ENCODE measurements around the gene IL1RAPL2.

Gene IL1RAPL2

GRCh38 chrX:105715746-105716145, 1149.7 kb downstream of the IL1RAPL2 start:
- TF ChIP-seq, protein P1, sequence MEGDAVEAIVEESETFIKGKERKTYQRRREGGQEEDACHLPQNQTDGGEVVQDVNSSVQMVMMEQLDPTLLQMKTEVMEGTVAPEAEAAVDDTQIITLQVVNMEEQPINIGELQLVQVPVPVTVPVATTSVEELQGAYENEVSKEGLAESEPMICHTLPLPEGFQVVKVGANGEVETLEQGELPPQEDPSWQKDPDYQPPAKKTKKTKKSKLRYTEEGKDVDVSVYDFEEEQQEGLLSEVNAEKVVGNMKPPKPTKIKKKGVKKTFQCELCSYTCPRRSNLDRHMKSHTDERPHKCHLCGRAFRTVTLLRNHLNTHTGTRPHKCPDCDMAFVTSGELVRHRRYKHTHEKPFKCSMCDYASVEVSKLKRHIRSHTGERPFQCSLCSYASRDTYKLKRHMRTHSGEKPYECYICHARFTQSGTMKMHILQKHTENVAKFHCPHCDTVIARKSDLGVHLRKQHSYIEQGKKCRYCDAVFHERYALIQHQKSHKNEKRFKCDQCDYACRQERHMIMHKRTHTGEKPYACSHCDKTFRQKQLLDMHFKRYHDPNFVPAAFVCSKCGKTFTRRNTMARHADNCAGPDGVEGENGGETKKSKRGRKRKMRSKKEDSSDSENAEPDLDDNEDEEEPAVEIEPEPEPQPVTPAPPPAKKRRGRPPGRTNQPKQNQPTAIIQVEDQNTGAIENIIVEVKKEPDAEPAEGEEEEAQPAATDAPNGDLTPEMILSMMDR (IDR thresholded peaks at IDR 0.05): no peak
- DNase-seq (ENCODE audit: low spot score): no peak
- H3K27ac ChIP-seq: no peak overlapping the region

DNA sequence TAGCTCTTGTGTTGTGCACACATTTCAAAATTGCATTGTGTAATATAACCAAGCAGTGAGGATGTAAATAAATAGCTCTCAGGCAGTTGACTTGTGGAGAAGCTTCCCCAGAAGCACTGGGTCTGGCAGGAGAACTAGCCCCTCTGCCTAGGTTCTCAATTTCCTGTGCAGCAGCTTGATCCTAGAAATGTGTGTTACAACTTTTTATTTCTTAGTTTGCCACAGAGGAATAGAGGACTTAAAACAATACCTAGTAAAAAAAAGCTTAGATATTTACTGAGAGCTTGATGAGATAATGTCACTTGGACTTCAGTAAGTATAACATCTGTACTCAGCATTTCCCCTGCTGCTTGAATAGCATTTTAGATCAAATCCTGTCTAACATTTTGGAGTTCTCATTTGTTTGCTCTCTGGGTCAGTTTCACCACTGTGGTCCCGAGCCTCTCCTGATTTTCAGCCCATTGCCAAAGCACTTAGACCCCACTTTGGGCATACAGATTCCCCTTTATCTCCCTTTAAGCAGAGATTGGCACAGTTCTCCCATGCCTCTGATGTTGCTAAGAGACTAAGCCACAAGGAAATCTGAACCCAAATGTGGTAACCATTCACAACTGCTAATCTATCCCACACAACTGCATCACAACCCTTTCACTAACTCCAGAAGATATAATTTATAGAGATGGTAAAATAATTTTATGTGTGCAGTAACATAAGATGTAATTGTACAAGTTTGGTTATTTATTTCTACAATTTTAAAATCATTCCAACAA, 1158.2 kb downstream of the IL1RAPL2 start:
- TF ChIP-seq, protein P1 (IDR thresholded peaks at IDR 0.05): no peak
- no peak overlapping the region for H3K4me3 ChIP-seq
- H3K27ac ChIP-seq: no peak overlapping the region
- no peak for DNase-seq (ENCODE audit: low spot score)

More at GRCh38 chrX:105715746-105716145, 1149.7 kb downstream of the IL1RAPL2 start:
- no peak overlapping the region for H3K4me3 ChIP-seq

DNA sequence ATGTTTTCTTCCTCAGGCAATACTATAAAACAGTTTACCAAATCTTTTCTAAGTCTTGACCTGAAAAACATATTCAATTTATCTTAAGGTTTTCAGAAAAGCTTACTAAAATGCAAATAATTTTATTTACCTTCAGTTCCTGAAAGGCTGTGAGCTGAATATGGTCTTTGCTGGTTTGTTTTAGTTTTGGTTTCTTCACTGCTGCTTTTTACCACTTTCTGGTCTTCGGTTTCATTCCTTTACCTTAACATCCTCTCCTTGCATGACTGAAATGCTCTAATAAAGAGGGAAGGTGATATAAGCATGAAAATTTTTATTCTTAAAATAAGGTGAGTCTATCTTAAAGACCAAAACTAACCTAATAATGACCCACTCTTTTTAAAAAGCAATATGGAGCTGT, 1159.2 kb downstream of the IL1RAPL2 start:
- Histone ChIP-seq H3K27ac (no peak overlapping the region), H3K4me3 (no peak overlapping the region)
- no peak for DNase-seq (ENCODE audit: low spot score)
- TF ChIP-seq, protein P1 (IDR thresholded peaks at IDR 0.05): no peak

DNA sequence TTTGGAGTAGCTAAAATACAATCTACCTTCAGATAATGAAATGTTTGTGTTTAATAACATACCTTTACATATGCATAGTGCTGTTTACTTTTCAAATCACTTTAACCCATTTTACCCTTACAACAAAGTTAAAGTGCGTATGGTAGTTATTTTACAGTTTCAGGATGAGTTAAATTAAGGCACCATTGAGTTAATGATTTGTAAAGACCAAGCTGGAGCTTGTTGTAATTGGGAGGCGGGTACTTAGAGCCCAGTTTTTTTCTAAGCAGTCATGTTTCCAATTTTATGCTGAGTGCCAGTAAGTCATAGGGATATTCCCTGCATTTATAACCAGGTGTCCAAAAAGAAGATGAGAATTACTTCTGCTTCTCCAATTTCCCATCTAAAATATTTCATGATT, 1172.2 kb downstream of the IL1RAPL2 start:
- TF ChIP-seq, protein P1 (IDR thresholded peaks at IDR 0.05): no peak
- no peak overlapping the region for H3K4me3 ChIP-seq
- H3K27ac ChIP-seq: no peak overlapping the region
- DNase-seq (ENCODE audit: low spot score): no peak

DNA sequence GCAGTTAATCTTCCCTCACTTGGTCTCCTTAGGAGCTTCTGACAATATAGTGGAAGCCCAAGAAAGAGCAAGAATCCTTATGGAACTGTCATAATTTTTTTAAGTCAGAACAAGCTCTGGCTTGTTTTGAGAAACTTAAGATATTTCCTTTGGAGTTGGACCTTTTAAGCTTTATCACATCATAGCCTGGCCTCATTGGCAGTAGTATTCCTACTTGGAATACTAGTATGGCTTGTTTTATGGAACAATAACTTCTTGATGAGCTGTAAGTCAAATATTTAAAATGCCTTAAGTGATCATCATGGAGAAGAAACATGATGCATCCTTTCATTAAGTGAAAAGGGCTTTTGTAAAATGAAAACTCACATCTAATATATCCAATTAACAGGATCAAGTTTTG, 1178.3 kb downstream of the IL1RAPL2 start:
- DNase-seq (ENCODE audit: low spot score): no peak
- H3K27ac ChIP-seq: no peak overlapping the region
- no peak overlapping the region for H3K4me3 ChIP-seq
- TF ChIP-seq, protein P1 (IDR thresholded peaks at IDR 0.05): no peak

DNA sequence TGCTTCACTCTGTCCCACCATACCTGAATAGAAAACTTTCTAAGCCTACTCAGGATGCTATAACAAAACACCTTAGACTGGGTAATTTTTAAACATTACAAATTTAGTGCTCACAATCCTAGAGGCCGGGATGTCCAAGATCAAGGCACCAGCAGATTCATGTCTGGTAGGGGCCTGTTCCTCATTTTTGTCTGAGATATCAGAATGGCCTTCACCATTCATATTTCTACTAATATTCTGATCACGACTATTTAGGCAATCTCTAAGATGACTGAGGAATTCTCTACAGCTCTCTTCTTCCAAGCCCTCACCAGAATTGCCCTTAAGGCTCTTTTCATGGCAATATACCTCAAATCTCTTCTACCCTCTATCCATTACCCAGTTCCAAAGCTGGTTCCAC, 1178.9 kb downstream of the IL1RAPL2 start:
- Histone ChIP-seq H3K4me3 (no peak overlapping the region), H3K27ac (no peak overlapping the region)
- no peak for DNase-seq (ENCODE audit: low spot score)
- TF ChIP-seq, protein P1 (IDR thresholded peaks at IDR 0.05): no peak

DNA sequence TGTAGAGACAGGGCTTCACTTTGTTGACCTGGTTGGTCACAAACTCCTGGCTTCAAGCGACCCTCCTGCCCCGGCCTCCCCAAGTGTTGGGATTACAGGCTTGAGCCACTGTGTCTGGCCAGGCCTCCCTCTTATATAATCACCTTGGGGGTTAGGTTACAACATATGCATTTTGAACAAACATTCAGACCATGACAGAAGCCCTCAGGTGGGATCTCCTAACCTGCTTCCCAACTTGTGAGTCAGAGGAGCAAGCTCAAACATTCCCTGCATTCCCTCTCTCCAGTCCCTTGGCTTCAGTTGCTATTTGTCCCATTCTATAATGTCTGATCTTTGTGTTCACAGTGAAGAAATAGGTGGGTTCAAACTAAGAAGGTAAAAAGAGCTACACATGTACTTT, 1179.9 kb downstream of the IL1RAPL2 start:
- no peak for DNase-seq (ENCODE audit: low spot score)
- Histone ChIP-seq H3K4me3 (no peak overlapping the region), H3K27ac (no peak overlapping the region)
- TF ChIP-seq, protein P1 (IDR thresholded peaks at IDR 0.05): no peak

All from coronary artery (tissue), 2 donors.